GM12873 (cell line): ENCODE data around the gene GNG4.

Source experiments
- CTCF ChIP-seq: IDR thresholded peaks from 2 replicates; pipeline ENCODE4 v1.5.1; 2012; ENCODE audit warnings: low read depth, mild to moderate bottlenecking, moderate library complexity, low read length, control low read depth; ENCODE audit not compliant: insufficient read depth; ENCODE audit errors: missing control alignments

GNG4 gene

GRCh38 chr1:235515844-235516512 lies 133.6 kb downstream of the GNG4 start:
- no peak for TF ChIP-seq CTCF

- peak; percentile 79 for TF ChIP-seq CTCF
Measured at GRCh38 chr1:235513495-235514366, 135.9 kb downstream of the GNG4 start.

DNA sequence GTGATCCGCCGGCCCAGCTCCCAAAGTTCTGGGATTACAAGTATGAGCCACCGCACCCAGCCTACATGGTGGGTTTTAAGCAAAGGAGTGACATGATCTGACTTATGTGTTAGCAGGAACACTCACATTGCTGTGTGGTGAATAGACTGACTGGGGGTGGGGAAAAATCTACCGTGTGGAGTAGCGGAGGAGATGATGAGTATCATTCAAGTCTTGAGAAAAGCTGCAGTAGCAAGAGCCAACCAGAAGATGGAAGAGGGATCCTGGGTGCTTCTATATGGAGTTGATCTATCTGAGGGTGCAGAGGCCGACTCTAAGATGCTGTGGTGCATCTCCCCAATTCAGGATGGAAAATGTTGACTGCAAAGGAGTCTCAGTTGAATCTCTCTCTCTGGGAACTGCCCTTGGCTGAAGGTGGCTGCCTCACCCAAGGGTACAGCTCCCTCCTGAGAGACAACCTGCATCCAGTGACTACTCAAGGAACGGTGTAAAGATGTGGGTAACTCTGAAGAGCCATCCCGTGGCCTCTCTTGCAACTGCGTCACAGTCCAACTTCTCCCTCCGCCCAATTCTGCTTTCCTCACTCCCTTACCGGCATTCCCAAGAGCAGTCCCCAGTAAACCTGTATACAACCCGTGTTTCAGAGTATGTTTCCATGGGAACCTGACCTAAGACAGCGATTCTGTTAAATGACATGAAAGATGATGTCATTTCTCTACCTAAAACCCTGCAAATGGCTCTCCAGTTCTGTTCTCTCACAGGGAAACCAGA lies 137.9 kb downstream of the GNG4 start:
- no peak for TF ChIP-seq CTCF

DNA sequence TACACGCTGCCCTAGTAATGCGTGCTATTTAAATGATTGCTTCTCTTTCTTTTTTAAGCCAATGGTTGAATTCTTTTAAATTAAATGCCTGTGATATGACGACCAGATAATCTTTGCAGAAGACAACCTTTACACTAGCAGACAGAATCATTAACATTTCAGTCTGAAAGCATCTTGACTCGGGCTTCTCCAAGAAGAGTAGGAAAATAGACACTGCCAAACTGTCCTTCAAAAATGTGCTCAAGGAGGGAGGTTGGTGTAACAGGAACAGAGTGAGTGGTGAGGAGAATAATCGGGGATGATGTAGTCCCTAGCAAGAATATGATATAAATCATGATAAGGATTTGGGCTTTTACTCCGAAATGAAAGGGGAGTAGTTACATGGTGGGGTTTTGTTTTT lies 138.8 kb downstream of the GNG4 start:
- TF ChIP-seq CTCF = no peak

- TF ChIP-seq CTCF = no peak
Measured at GRCh38 chr1:235507623-235508022, 142.0 kb downstream of the GNG4 start.

DNA sequence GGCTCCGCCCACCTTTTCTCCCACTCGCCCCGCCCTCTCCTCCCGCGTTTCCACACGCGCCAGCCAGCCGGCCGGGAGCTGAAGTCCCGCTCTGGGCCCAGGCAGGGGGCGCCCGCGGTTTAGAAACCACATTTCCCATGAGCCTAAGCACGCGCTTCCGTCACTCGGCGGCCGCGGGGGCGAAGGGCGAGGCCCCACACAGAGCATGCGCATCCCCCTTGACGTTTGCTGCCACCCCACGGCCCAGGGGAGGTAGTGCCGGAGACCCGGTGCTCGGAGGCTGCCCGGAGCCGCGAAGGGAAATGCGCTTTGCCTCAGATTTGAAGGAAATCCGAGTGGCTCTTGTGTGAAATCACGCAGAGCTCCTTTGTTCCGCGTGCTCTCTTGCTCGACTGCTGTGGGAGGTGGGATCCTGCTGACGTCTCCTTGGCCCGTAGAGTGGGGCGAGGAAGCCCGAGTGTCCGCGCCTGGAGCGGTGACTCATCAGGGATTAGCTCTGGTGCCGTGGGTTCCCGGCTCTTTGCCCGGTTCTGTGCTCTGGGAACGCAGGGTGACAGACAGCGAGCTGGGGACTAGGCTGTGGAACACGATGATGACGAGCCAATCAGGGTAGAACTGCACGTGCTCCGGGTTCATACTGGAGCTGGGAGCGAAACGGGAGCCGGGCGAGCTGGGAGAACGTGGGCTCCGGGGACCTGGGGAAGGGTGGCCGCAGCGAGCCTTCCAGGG lies 144.9 kb downstream of the GNG4 start:
- peak; percentile 83 for TF ChIP-seq CTCF

DNA sequence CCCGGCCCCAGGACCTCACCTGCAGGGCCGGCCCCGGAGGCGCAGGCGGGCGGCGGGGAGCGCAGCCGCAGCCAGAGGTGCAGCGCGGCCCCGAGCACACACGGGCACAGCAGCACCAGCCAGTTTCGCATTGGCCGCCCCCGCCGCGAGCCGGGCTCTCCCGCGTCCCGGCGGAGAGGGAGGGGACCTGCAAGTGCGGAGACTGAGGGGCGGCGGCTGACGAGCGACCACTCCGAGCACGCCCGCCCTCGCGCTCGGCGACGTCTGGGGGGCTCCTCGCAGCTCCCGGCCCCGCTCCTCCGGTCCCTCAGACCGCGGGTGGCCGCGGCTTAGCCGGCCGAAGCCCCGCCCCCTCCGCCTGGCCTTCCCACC lies 145.5 kb downstream of the GNG4 start, which contains the start of gene B3GALNT2:
Gene B3GALNT2 (minus strand): TSS at position 331 of the 372 bp plus-strand sequence. CDS start 200 bp downstream, at position 131.
- TF ChIP-seq CTCF = no peak
